Muscle layer of duodenum (tissue), 2 donors: Measurements from ENCODE around the gene CCP110.

Source experiments
- H3K27ac ChIP-seq: one replicate; pipeline ENCODE4 v1.7.0; 2013; ENCODE audit warnings: mild to moderate bottlenecking, low read length
- H3K27me3 ChIP-seq: one replicate; pipeline ENCODE4 v1.7.0; 2013; ENCODE audit warnings: low read depth, mild to moderate bottlenecking, control low read depth, low read length
- H3K36me3 ChIP-seq, 2 donors: one replicate each; pipeline ENCODE4 v1.7.0; 2013; ENCODE audit warnings: low read length in 2 of 2, control low read depth in 1 of 2, mild to moderate bottlenecking in 1 of 2; ENCODE audit not compliant: insufficient read depth in 2 of 2, control insufficient read depth in 1 of 2
- H3K4me1 ChIP-seq, 2 donors: one replicate each; pipeline ENCODE4 v1.7.0; 2013; ENCODE audit warnings: low read length in 2 of 2, mild to moderate bottlenecking in 2 of 2, control low read depth in 1 of 2, moderate library complexity in 1 of 2; ENCODE audit not compliant: insufficient read depth in 2 of 2, control insufficient read depth in 1 of 2
- H3K4me3 ChIP-seq, 2 donors: one replicate each; pipeline ENCODE4 v1.7.0; 2013; ENCODE audit warnings: low read length in 2 of 2, low read depth in 1 of 2, mild to moderate bottlenecking in 1 of 2
- H3K9me3 ChIP-seq, 2 donors: one replicate each; pipeline ENCODE4 v1.7.0; 2013; ENCODE audit warnings: low read length in 2 of 2, control low read depth in 1 of 2, mild to moderate bottlenecking in 1 of 2; ENCODE audit not compliant: control insufficient read depth in 1 of 2
- donor health status: healthy.

The CCP110 gene

DNA sequence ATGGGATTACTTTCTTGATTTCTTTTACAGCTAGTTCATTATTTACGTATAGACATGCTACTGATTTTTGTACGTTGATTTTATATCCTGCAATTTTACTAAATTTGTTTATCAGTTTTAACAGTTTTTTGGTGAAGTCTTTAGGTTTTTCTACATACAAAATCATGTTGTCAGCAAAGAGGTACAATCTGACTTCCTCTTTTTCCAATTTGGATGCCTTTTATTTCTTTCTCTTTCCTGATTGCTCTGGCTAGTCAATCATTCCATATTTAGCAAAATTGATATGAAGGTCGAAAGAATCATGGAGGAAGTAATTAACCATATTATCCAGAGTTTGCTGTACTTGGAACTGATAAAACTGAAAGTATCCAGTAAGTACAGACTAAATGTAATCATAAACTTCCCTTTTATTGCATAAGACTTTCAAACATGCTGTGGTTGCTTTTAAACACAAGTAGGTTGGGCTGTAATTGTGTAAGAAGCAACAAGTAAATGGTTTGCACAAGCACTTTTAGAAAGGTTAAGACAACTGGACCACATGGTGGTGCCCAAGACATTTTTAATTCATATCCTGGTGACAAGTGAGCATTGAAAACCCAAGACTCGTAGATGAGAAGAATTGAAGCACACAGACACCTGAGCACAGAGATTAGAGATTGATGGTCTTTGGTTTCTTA is 10.2 kb upstream of the CCP110 start:
- peak overlapping the region; percentile 28 for H3K27ac ChIP-seq
- H3K4me3 ChIP-seq = no peak overlapping the region

GRCh38 chr16:19515757-19516156 is 8.0 kb upstream of the CCP110 start:
- Histone ChIP-seq H3K27me3 (no peaks in the 10 kb centered on the region), H3K9me3 (no peaks in the 10 kb centered on the region), H3K4me1 (peaks cover 5 to 15% of the 10 kb centered on the region in 2 donors), H3K4me3 (no peak overlapping the region), H3K36me3 (peaks cover 16 to 20% of the 10 kb centered on the region in 2 donors), H3K27ac (peak overlapping the region; percentile 35)

More for the DNA sequence above, 10.2 kb upstream of the CCP110 start:
- Histone ChIP-seq H3K27me3 (no peaks in the 10 kb centered on the region), H3K36me3 (peaks cover 28 to 30% of the 10 kb centered on the region in 2 donors), H3K9me3 (no peaks in the 10 kb centered on the region), H3K4me1 (peaks cover 5 to 6% of the 10 kb centered on the region in 2 donors)

DNA sequence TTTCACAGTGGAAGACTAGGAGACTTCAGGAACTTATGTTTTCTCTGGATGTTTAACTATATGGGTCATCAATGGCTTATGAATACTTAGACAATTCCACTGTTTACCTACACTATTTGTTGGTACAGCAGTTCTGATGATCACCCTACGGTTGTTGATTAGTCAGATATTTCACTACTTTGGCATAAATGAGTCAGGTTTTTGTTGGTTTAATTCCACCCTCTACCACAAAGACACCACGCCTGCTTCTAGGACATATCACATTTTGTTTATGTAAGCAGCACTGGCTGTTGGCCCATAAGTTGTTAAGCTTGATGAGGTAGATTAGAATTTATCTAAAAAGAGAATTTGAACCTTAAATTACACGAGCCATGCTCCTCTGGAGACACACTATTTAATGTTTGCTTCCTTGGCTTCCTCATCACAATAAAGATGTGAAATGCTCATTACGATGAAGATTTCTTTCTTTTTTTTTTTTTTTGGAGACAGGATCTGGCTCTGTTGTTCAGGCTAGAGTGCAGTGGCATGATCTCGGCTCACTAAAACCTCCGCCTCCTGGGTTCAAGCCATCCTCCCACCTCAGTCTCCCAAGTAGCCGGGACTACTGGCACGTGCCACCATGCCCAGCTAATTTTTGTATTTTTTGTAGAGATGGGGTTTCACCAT is 6.2 kb upstream of the CCP110 start:
- Histone ChIP-seq H3K4me1 (peaks cover 5 to 25% of the 10 kb centered on the region in 2 donors), H3K36me3 (peaks cover 16 to 17% of the 10 kb centered on the region in 2 donors), H3K27ac (no peak overlapping the region), H3K4me3 (no peak overlapping the region), H3K9me3 (no peaks in the 10 kb centered on the region), H3K27me3 (no peaks in the 10 kb centered on the region)

DNA sequence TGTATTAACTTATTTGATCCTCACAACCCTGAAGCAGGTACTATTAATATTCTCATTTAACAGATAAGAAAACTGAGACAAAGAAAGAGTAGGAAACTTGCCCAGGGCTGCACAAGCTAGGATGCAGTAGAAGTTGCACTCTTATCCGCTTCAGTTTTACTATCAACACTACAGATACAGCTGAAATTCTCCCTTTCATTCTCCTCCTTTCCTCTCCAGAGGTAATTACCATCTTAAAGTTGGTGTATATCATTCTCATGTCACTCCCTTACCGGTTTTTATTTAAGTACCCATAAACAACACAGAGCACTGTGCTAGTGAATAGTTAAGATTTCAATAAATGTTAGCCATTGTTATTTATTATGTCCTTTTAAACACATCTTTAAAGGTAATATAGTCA is 5.4 kb upstream of the CCP110 start:
- H3K27me3 ChIP-seq = no peaks in the 10 kb centered on the region
- H3K9me3 ChIP-seq = no peaks in the 10 kb centered on the region
- no peak overlapping the region for H3K4me3 ChIP-seq
- no peak overlapping the region for H3K27ac ChIP-seq
- H3K4me1 ChIP-seq = peaks cover 5 to 26% of the 10 kb centered on the region in 2 donors
- peaks cover 16 to 17% of the 10 kb centered on the region in 2 donors for H3K36me3 ChIP-seq

DNA sequence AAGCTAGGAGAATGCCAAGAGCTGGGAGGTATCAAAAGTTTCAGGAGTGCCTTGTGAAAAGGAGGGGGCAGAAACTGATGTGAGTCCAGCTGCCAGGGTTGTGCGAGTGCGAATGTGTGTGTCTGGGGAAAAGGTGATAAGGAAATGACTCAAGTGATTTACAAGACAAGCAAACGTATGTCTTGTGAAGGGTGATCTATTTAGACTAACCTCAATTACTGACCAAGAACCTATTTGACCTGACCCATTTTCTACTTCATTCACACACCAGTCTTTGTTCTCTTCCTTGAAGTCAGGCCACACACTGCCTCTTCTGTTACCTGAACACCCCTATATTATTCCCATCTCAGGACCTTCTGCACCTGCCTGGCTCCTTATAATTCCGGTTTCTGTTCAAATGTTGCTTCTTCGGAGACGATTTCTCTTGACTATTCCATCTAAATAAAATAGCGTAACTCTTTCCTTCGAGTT is 2.8 kb upstream of the CCP110 start:
- no peaks in the 10 kb centered on the region for H3K27me3 ChIP-seq
- H3K27ac ChIP-seq = peak overlapping the region; percentile 90
- peaks cover 0 to 32% of the 10 kb centered on the region in 2 donors for H3K4me1 ChIP-seq
- H3K4me3 ChIP-seq = peak overlapping the region; percentile 85 to 95
- H3K36me3 ChIP-seq = peaks cover 9 to 12% of the 10 kb centered on the region in 2 donors
- H3K9me3 ChIP-seq = no peaks in the 10 kb centered on the region

DNA sequence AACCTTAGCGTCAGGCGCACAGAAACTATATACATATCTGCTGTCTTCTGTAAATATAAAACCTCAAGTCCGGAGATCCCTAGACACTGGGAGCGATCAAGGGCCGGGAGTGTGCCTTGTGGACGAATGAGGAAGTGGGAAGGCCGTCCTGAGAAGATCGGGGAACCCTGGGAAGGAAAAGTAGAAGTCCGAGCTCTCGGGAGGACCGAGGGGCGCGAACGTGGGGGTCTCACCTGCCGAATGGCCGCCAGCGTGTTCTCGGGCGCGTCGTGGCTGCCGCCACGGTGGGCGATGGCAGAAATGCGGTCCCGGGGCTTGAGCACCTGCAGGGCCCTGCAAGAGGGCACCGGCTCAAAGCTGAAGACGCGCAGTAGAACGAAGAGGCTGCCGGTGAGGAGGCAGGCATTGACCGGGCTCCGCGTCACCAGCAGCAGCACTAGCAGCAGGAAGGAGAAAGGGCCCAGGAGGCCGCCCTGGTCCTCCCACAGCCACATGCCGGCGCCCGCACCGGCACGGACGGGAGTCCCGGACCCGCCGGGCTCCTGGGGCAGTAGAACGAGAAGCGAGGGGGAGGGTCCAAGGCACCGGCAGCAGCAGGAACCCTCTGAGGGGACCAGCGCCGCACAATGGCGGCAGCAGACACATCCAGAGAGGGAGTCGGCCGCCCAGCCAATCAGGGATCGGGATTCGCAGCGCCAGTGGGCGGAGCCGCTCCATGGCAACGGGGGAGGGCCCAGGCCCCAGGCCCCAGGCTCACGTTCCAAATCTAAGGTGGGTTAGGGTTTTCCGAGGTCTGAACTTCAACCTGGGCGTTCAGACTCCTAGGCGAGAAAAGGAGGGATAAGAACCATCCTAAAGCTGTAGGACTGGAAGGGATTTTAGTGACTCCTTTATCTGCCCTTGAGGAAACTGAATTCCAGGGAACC is 2.0 kb upstream of the CCP110 start, which contains the start of gene GDE1:
TSS of gene GDE1 (minus strand) at position 628 of the 926 bp plus-strand sequence. CDS start at position 494, 134 bp downstream.
- peaks cover 1 to 4% of the 10 kb centered on the region in 2 donors for H3K36me3 ChIP-seq
- no peaks in the 10 kb centered on the region for H3K27me3 ChIP-seq
- H3K27ac ChIP-seq = peak within 1 kb of the TSS; percentile 90
- peak within 1 kb of the TSS; percentile 85 to 95 for H3K4me3 ChIP-seq
- no peaks in the 10 kb centered on the region for H3K9me3 ChIP-seq
- peaks cover 0 to 32% of the 10 kb centered on the region in 2 donors for H3K4me1 ChIP-seq

- Histone ChIP-seq H3K9me3 (no peaks in the 10 kb centered on the region), H3K4me3 (peak overlapping the region; percentile 85 to 95), H3K36me3 (no peaks in the 10 kb centered on the region), H3K4me1 (peaks cover 0 to 32% of the 10 kb centered on the region in 2 donors), H3K27ac (peak overlapping the region; percentile 90), H3K27me3 (no peaks in the 10 kb centered on the region)
Observed at GRCh38 chr16:19522397-19522732, 1.4 kb upstream of the CCP110 start.

GRCh38 chr16:19522760-19523159 is 982 bp upstream of the CCP110 start:
- H3K36me3 ChIP-seq = peaks cover 0 to 1% of the 10 kb centered on the region in 2 donors
- H3K27me3 ChIP-seq = no peaks in the 10 kb centered on the region
- H3K9me3 ChIP-seq = no peaks in the 10 kb centered on the region
- peaks cover 0 to 32% of the 10 kb centered on the region in 2 donors for H3K4me1 ChIP-seq
- H3K4me3 ChIP-seq = no peak overlapping the region
- no peak overlapping the region for H3K27ac ChIP-seq

GRCh38 chr16:19523184-19523558 is 571 bp upstream of the CCP110 start:
- H3K4me3 ChIP-seq = peak overlapping the region in 1 of 2 donors; percentile 97
- no peak overlapping the region for H3K27ac ChIP-seq
- H3K27me3 ChIP-seq = no peaks in the 10 kb centered on the region
- H3K36me3 ChIP-seq = peaks cover 3 to 5% of the 10 kb centered on the region in 2 donors
- H3K9me3 ChIP-seq = no peaks in the 10 kb centered on the region
- peaks cover 0 to 32% of the 10 kb centered on the region in 2 donors for H3K4me1 ChIP-seq

DNA sequence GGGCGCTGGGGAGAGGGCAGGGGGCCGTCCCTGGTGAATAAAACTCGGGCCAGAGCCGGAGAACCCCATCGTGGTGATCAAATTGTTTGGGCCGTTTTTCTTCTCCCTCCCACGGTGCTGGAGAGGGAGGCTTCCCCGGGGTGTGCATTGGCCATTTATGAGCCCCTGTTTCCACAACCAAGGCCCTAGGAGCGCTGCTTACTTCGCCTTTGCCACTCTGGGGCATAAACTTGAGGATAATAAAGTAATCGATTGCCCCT is 544 bp downstream of the CCP110 start:
- Histone ChIP-seq H3K27ac (peak overlapping the region; percentile 35), H3K36me3 (peaks cover 11 to 13% of the 10 kb centered on the region in 2 donors), H3K9me3 (no peaks in the 10 kb centered on the region), H3K27me3 (no peaks in the 10 kb centered on the region), H3K4me1 (peaks cover 0 to 32% of the 10 kb centered on the region in 2 donors), H3K4me3 (peak overlapping the region; percentile 85 to 97)
